Measurements from ENCODE around the gene JKAMP.

JKAMP gene

DNA sequence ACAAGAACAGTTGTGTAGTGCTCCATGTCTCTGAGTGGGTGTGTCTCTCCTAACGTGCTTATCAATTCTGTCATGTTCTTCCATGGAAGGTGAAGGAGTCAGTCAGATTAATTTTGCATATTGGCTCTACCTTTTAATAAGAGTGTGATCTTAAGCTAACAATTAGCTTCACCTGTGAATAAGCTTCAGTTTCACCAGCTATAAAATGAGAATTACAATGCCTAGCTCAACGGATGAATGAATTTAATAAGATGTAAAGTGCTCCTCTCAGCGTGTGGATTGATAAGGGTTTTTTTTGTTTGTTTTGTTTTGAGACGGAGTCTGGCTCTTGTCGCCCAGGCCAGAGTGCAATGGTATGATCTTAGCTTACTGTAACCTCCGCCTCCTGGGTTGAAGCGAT lies 59.6 kb downstream of the JKAMP start:
- DNase-seq = peak; percentile 3

DNA sequence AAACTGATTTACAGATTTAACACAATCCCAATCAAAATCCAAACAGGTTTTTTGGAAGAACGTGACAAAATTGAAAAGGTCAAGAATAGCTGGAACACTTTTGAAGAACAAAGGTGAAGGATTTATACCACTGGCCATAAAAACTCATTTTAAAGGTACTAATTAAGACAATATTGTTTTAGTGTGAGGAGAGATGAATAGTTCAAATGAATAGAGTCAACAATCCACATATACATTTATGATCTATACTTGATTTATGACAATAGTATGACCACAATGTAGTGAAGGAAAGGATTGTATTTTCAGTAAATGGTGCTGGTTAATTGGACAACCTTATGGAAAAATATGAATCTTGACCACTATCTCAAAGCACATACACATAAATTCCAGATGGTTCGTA lies 63.0 kb downstream of the JKAMP start:
- DNase-seq = no peak
